OCI-LY3 (cell line): ENCODE measurements around the gene TMIGD3.
"Not testable (repeated sequence)": the region's sequence is repeated elsewhere in the genome, so short reads cannot be mapped to it uniquely, and the experiment has no call there.

Experiments
- H2AFZ ChIP-seq: fragments of 200-600, 300-600 bp; shearing (Covaris generic); 2 replicates; pipeline ENCODE4 v1.6.0; 2014; ENCODE audit warnings: antibody characterized with exemption, low read depth, low read length
- H3K27ac ChIP-seq: fragments of 200-600, 300-600 bp; sonication (generic); 2 replicates; pipeline ENCODE4 v1.5.1; 2014; ENCODE audit warnings: mild to moderate bottlenecking, low read length, moderate library complexity, mixed read lengths
- H3K27me3 ChIP-seq: fragments of 200-600, 300-600 bp; sonication (generic); 2 replicates; pipeline ENCODE4 v1.6.1; 2014; ENCODE audit warnings: low read depth, low read length, mixed read lengths
- H3K36me3 ChIP-seq: fragments of 200-600, 300-600 bp; sonication (generic); replicated peaks from 2 replicates; pipeline ENCODE3; 2014; ENCODE audit warnings: low read depth, low read length, mixed read lengths
- H3K4me1 ChIP-seq: fragments of 300-600, 200-600 bp; sonication (generic); 2 replicates; pipeline ENCODE4 v1.6.1; 2014; ENCODE audit warnings: low read length, mixed read lengths
- H3K4me2 ChIP-seq: fragments of 200-600, 300-600 bp; sonication (generic); 2 replicates; pipeline ENCODE4 v1.6.1; 2014; ENCODE audit warnings: low read length, mixed read lengths
- H3K4me3 ChIP-seq: fragments of 300-600, 200-600 bp; sonication (generic); 2 replicates; pipeline ENCODE4 v1.5.1; 2014; ENCODE audit warnings: antibody characterized with exemption, mild to moderate bottlenecking, low read length, moderate library complexity
- H3K79me2 ChIP-seq: fragments of 300-600, 200-600 bp; shearing (Covaris generic); 2 replicates; pipeline ENCODE4 v1.6.1; 2014; ENCODE audit warnings: mild to moderate bottlenecking, low read length, mixed read lengths
- H3K9ac ChIP-seq: fragments of 300-600, 200-600 bp; shearing (Covaris generic); 2 replicates; pipeline ENCODE4 v1.6.0; 2014; ENCODE audit warnings: mild to moderate bottlenecking, low read length, moderate library complexity
- H3K9me3 ChIP-seq: fragments of 200-600, 300-600 bp; shearing (Covaris generic); 2 replicates; pipeline ENCODE4 v1.6.1; 2014; ENCODE audit warnings: low read length, mixed read lengths; ENCODE audit not compliant: insufficient read depth
- H4K20me1 ChIP-seq: fragments of 200-600, 300-600 bp; sonication (generic); 2 replicates; pipeline ENCODE4 v1.6.1; 2016; ENCODE audit warnings: low read length, mixed read lengths; ENCODE audit not compliant: insufficient read depth
- EZH2phosphoT487 ChIP-seq: fragments of 200-600 bp; shearing (Covaris generic); IDR thresholded peaks from 2 replicates; pipeline ENCODE4 v1.6.1; 2018; ENCODE audit warnings: antibody characterized with exemption, mixed run types, low read depth
- TF ChIP-seq, protein P1 (sequence below): fragments of 200-600, 300-600 bp; sonication (generic); IDR thresholded peaks from 2 replicates; pipeline ENCODE4 v1.5.1; 2014; ENCODE audit warnings: antibody characterized with exemption, low read length, low read depth

Gene TMIGD3

DNA sequence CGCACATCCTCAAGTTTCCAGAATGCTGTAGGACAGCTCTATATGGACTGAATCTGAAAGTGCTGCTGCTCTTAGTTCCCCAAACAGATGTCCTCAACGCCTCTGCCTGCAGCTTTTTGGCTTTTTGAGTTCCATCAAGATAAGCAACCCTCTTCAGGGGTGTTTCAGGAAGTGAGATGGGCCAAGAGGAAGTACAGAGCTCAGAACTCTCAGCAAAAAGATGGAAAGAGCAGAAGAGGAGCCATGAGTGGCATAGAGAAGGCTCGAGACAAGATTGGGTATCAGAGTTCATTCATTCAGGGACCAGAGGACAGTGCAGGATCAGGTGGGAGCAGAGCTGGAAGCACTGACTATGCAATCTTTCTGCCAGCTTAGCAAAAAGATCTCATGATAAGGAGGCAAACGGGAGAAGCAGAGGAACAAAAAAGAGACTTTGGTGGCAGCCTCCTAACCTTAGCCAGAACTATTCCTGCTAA lies at the start of gene TMIGD3, which contains the start of gene ADORA3:
Gene TMIGD3, minus strand, starts transcription at position 49 of the 476 bp plus-strand sequence. CDS start 279 bp downstream, outside the sequence.
Gene ADORA3, minus strand, starts transcription at position 49 of the 476 bp plus-strand sequence. CDS start 279 bp downstream, outside the sequence.
- peak within 1 kb of the TSS; percentile 56 for H3K4me3 ChIP-seq
- H3K9me3 ChIP-seq: no peaks in the 10 kb centered on the region
- H3K4me1 ChIP-seq: peaks cover 60% of the 10 kb centered on the region
- no peaks in the 10 kb centered on the region for H3K27me3 ChIP-seq
- no peak within 1 kb of the TSS; the same call in 1 of the 2 replicates for H2AFZ ChIP-seq
- no peaks in the 10 kb centered on the region for H3K36me3 ChIP-seq
- no peaks in the 10 kb centered on the region for H3K79me2 ChIP-seq
- peak within 1 kb of the TSS; percentile 82 for H3K4me2 ChIP-seq
- TF ChIP-seq EZH2phosphoT487: no peak
- TF ChIP-seq, protein P1, sequence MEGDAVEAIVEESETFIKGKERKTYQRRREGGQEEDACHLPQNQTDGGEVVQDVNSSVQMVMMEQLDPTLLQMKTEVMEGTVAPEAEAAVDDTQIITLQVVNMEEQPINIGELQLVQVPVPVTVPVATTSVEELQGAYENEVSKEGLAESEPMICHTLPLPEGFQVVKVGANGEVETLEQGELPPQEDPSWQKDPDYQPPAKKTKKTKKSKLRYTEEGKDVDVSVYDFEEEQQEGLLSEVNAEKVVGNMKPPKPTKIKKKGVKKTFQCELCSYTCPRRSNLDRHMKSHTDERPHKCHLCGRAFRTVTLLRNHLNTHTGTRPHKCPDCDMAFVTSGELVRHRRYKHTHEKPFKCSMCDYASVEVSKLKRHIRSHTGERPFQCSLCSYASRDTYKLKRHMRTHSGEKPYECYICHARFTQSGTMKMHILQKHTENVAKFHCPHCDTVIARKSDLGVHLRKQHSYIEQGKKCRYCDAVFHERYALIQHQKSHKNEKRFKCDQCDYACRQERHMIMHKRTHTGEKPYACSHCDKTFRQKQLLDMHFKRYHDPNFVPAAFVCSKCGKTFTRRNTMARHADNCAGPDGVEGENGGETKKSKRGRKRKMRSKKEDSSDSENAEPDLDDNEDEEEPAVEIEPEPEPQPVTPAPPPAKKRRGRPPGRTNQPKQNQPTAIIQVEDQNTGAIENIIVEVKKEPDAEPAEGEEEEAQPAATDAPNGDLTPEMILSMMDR: no peak
- no peaks in the 10 kb centered on the region for H4K20me1 ChIP-seq
- peak within 1 kb of the TSS; percentile 66 for H3K9ac ChIP-seq
- H3K27ac ChIP-seq: peak within 1 kb of the TSS; percentile 99

DNA sequence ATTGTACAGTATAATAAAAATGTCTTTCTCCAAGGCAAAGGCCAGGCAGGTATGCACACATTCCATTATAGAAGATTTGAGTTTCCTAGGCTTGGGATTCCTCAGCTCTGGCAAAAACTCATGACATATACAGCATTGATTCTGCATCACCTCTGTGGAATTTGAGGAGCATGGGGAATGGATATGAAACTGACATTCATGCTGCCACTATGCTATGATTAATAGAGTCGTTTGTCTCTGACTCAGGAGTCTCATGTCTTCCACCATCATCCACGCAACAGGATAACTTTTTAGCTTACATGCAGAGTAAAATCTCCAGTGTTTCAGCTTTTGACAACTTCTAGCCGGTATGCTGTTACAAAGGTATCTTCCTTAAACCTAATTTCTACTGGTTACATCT lies 49.8 kb upstream of the TMIGD3 start:
- no peak for TF ChIP-seq EZH2phosphoT487
- TF ChIP-seq, protein P1: no peak
- Histone ChIP-seq H3K9me3 (no peaks in the 10 kb centered on the region), H2AFZ (no peak overlapping the region), H3K4me1 (no peaks in the 10 kb centered on the region), H3K4me3 (no peak overlapping the region), H3K4me2 (no peak overlapping the region), H3K79me2 (no peaks in the 10 kb centered on the region), H3K27ac (no peak overlapping the region), H3K27me3 (no peaks in the 10 kb centered on the region), H4K20me1 (no peaks in the 10 kb centered on the region), H3K36me3 (no peaks in the 10 kb centered on the region), H3K9ac (no peak overlapping the region)

DNA sequence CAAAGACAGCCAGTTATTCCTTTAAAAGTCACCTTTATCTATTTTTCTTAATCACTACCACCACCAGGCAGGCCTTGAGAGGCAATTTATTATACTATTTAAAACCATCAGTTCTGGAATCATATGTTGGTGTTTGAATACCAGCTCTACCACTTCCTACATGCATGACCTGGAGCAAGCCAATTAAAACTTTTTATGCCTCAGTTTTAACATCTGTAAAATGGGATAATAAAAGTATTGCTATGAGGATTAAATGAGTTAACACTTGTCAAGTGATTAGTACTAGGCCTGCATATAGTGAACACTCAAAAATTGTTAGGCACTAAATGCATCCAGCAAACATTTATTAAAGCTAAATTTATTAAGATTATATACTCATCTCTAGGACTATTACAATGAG lies 49.2 kb upstream of the TMIGD3 start:
- H3K4me2 ChIP-seq: no peak overlapping the region
- H2AFZ ChIP-seq: no peak overlapping the region
- H3K9me3 ChIP-seq: no peaks in the 10 kb centered on the region
- no peak overlapping the region for H3K27ac ChIP-seq
- no peaks in the 10 kb centered on the region for H4K20me1 ChIP-seq
- no peak overlapping the region for H3K4me3 ChIP-seq
- no peaks in the 10 kb centered on the region for H3K27me3 ChIP-seq
- no peak overlapping the region for H3K9ac ChIP-seq
- TF ChIP-seq, protein P1: no peak
- TF ChIP-seq EZH2phosphoT487: no peak
- H3K4me1 ChIP-seq: no peaks in the 10 kb centered on the region
- H3K79me2 ChIP-seq: no peaks in the 10 kb centered on the region
- no peaks in the 10 kb centered on the region for H3K36me3 ChIP-seq

DNA sequence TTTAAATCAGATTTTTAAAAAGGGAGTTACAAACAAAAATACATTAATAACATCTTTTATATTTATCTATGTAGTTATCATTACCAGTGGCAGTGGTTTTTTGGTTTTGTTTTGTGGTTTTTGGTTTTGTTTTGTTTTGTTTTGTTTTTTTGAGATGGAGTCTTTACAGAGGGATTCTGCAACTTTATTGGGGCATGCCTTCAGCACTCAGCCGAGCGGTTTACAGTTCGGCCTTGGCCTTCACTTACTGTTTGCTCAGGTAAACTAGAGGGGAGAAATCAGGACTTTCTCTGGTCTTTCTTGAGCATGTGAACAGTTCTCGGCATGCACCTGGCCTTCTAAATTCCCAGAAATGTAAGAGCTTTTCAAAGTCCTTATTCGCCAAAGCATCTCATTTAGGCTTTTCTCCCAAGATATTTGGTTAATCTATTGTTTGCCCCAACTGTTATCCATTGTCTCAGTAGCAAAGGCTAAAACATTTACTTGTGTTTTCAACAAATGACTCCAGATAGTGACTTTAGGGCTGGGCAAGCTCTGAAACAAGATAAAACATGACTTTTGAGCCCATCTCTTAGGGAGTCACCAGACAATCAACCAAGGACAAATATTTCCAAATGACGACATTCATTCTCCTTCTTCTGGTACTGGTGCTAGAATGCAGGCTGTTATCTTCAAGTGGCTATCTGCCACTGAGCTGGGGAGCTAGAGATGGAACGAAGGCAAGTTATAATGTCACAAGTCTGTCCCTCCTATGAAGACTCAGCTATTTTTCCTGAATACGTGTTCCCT lies 48.4 kb upstream of the TMIGD3 start:
- no peak overlapping the region for H3K4me3 ChIP-seq
- no peaks in the 10 kb centered on the region for H3K4me1 ChIP-seq
- no peaks in the 10 kb centered on the region for H3K9me3 ChIP-seq
- TF ChIP-seq, protein P1: no peak
- TF ChIP-seq EZH2phosphoT487: no peak
- no peaks in the 10 kb centered on the region for H4K20me1 ChIP-seq
- H3K27me3 ChIP-seq: no peaks in the 10 kb centered on the region
- H3K27ac ChIP-seq: no peak overlapping the region
- H3K36me3 ChIP-seq: no peaks in the 10 kb centered on the region
- H3K4me2 ChIP-seq: no peak overlapping the region
- no peak overlapping the region for H2AFZ ChIP-seq
- no peaks in the 10 kb centered on the region for H3K79me2 ChIP-seq
- H3K9ac ChIP-seq: no peak overlapping the region

DNA sequence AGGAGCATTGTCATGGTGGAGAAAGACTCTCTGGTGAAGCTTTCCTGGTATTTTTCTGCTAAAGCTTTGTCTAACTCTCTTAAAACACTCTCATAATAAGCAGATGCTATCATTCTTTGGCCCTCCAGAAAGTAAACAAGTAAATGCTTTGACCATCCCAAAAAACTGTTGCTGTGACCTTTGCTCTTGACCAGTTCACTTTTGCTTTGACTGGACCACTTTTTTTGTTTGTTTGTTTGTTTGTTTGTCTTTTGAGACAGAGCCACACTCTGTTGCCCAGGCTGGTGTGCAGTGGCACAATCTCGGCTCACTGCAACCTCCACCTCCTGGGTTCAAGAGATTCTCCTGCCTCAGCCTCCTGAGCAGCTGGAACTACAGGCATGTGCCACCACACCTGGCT lies 44.4 kb upstream of the TMIGD3 start:
- not testable (repeated sequence) for H3K4me1 ChIP-seq, H3K27me3 ChIP-seq, H3K79me2 ChIP-seq, H3K4me2 ChIP-seq, H3K9me3 ChIP-seq, H3K27ac ChIP-seq, H3K4me3 ChIP-seq, H4K20me1 ChIP-seq, H2AFZ ChIP-seq, H3K9ac ChIP-seq, H3K36me3 ChIP-seq
